NCI-H187 treated with DMSO at 0.1 percent for 48 hours (cell line): ENCODE results near the gene TCF4.

Experiments
- DNase-seq: peaks from one replicate; lab custom pipeline; 2025; lab: John Stamatoyannopoulos, UW

The TCF4 gene

GRCh38 chr18:55407774-55408535 lies 180.0 kb downstream of the TCF4 start:
- no peak for DNase-seq

- no peak for DNase-seq
Observed at GRCh38 chr18:55407191-55407590, 180.8 kb downstream of the TCF4 start.

- peak; percentile 67 for DNase-seq
Observed at GRCh38 chr18:55406451-55406991, 181.5 kb downstream of the TCF4 start.

GRCh38 chr18:55405893-55406406 lies 182.0 kb downstream of the TCF4 start:
- peak; percentile 46 for DNase-seq

GRCh38 chr18:55405475-55405874 lies 182.5 kb downstream of the TCF4 start:
- DNase-seq = no peak

- no peak for DNase-seq
Observed at GRCh38 chr18:55404832-55405465, 183.0 kb downstream of the TCF4 start.

GRCh38 chr18:55404136-55404830 lies 183.7 kb downstream of the TCF4 start:
- no peak for DNase-seq

GRCh38 chr18:55403421-55403949 lies 184.5 kb downstream of the TCF4 start:
- DNase-seq = no peak

- DNase-seq = no peak
Observed at GRCh38 chr18:55402731-55403405, 185.1 kb downstream of the TCF4 start.

- DNase-seq = no peak
Observed at GRCh38 chr18:55401638-55402191, 186.3 kb downstream of the TCF4 start.

GRCh38 chr18:55400590-55401541 lies 187.1 kb downstream of the TCF4 start:
- DNase-seq = no peak

- DNase-seq = no peak
Observed at GRCh38 chr18:55400081-55400480, 187.9 kb downstream of the TCF4 start.

GRCh38 chr18:55398858-55399257 lies 189.1 kb downstream of the TCF4 start:
- no peak for DNase-seq

GRCh38 chr18:55396979-55397378 lies 191.0 kb downstream of the TCF4 start:
- DNase-seq = no peak

- DNase-seq = no peak
Observed at GRCh38 chr18:55396267-55396905, 191.6 kb downstream of the TCF4 start.

- no peak for DNase-seq
Observed at GRCh38 chr18:55395799-55396198, 192.2 kb downstream of the TCF4 start.

- no peak for DNase-seq
Observed at GRCh38 chr18:55390898-55391297, 197.1 kb downstream of the TCF4 start.

- no peak for DNase-seq
Observed at GRCh38 chr18:55387139-55387984, 200.6 kb downstream of the TCF4 start.

GRCh38 chr18:55386545-55386944 lies 201.4 kb downstream of the TCF4 start:
- no peak for DNase-seq
